ENCODE results near the gene OR2J3. TPM values are rescaled to one million over a fixed set of nuclear protein-coding genes. Genes with fewer than 3 reads are reported as not detected.
"Not testable (repeated sequence)": the region's sequence is repeated elsewhere in the genome, so short reads cannot be mapped to it uniquely, and the experiment has no call there.

Gene OR2J3
- total RNA-seq, 1 donor from 2014 or later: not detected

- not testable (repeated sequence) for DNase-seq (ENCODE audit: low spot score)
These were observed 52.1 kb downstream of the OR2J3 start for GRCh38 chr6:29159922-29160321.

Other genes with a start within 250 kb of the OR2J3 start
- 39.6 TPM for gene TRIM27, start 184.1 kb upstream of the OR2J3 start, total RNA-seq
- 0.64 TPM for gene ZNF311, start 102.7 kb upstream of the OR2J3 start, total RNA-seq
- gene OR2W1, start 62.9 kb upstream of the OR2J3 start, total RNA-seq: not detected
- not detected for gene OR2B3, start 20.7 kb upstream of the OR2J3 start, total RNA-seq
- gene OR2J1, start 8.6 kb upstream of the OR2J3 start, total RNA-seq: not detected
- not detected for gene OR2J2, start 62.8 kb downstream of the OR2J3 start, total RNA-seq
- not detected for gene OR14J1, start 193.6 kb downstream of the OR2J3 start, total RNA-seq